ENCODE results near the gene ZFYVE28. TPM values are rescaled to one million over a fixed set of nuclear protein-coding genes. Genes with fewer than 3 reads are reported as not detected.

The ZFYVE28 gene
- total RNA-seq, 4 donors from 2014 or later = 44.8 to 110 (median 69.6) TPM

DNA sequence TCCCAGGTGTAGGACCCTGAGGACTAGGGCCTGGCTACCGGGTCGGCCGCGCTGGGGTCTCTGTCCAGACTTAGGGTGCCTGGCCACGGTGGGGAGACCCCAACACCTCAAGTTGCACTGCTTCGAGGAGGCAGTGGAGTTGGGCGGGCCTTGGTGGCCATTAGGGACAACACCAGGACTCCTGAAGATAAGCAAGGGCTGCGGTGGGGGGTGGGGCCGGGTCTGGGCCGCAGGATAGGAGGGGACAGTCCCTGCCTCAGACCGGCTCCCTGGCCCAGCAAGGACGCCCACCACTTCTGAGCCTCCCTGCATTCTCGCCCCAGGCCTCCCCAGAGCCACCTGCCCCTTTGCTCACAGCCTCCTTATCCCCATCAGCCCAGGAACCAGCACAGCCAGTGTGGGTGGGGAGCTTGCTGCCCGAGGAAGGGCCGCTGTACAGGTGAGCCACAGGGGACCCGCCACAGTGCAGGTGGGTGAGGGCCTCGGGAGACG, 151.1 kb downstream of the ZFYVE28 start:
- WGBS, 2 donors (ENCODE audit: low coverage in 1 of 2) = 76% methylated on average over 17 of the region's 18 CpGs; no CpG with 5 or more reads in 1 of the 2 donors
- no peaks in the 10 kb centered on the region for H3K27me3 ChIP-seq
- in situ Hi-C loops (cut with MboI; ENCODE audit: low pct_ligation_motif_present in 1 of 4, low pct_unique_long_range_greater_than_20kb in 1 of 4, low sequenced_read_pairs in 3 of 4) = no loop called here
- DNase-seq = no peak
- H3K9me3 ChIP-seq = no peaks in the 10 kb centered on the region
- no peak overlapping the region for H3K27ac ChIP-seq
- no peaks in the 10 kb centered on the region for H3K36me3 ChIP-seq
- TF ChIP-seq POLR2AphosphoS5 (IDR thresholded peaks at IDR 0.05) (no peak), EP300 (IDR thresholded peaks at IDR 0.05; ENCODE audit: low read depth) (no peak), POLR2A (IDR thresholded peaks at IDR 0.05) (no peak)
- TF ChIP-seq, protein P1, sequence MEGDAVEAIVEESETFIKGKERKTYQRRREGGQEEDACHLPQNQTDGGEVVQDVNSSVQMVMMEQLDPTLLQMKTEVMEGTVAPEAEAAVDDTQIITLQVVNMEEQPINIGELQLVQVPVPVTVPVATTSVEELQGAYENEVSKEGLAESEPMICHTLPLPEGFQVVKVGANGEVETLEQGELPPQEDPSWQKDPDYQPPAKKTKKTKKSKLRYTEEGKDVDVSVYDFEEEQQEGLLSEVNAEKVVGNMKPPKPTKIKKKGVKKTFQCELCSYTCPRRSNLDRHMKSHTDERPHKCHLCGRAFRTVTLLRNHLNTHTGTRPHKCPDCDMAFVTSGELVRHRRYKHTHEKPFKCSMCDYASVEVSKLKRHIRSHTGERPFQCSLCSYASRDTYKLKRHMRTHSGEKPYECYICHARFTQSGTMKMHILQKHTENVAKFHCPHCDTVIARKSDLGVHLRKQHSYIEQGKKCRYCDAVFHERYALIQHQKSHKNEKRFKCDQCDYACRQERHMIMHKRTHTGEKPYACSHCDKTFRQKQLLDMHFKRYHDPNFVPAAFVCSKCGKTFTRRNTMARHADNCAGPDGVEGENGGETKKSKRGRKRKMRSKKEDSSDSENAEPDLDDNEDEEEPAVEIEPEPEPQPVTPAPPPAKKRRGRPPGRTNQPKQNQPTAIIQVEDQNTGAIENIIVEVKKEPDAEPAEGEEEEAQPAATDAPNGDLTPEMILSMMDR (IDR thresholded peaks at IDR 0.05) = no peak
- H3K4me1 ChIP-seq = peaks cover 11 to 30% (median 16%) of the 10 kb centered on the region in 4 donors
- intact Hi-C loops (cut with DNase I; ENCODE audit: low total_unique reads) = no loop called here
- H3K4me3 ChIP-seq = no peak overlapping the region

DNA sequence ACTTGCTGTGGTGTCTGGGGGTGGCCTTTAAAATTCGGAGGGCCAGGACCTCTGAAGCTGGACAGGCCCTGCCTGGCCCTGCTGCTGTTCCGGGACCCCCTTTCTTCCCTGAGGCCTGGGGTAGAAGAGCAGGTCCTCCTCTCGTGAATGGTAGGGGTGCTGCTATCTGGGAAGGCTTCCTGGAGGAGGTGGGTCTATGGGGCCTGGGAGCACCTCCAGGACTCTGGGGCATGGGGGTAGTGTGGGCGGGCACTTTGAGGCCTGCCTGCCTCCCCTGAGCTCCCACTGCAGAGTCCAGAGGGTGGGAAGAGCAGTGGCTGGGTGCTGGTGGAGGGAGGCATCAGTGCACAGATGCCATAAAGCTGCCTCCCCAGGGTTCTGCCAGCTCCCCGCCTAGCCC, 151.6 kb downstream of the ZFYVE28 start:
- Histone ChIP-seq H3K27me3 (no peaks in the 10 kb centered on the region), H3K9me3 (no peaks in the 10 kb centered on the region), H3K4me1 (peaks cover 11 to 30% (median 16%) of the 10 kb centered on the region in 4 donors), H3K27ac (peak overlapping the region in 2 of 4 donors; percentile 65 to 72), H3K36me3 (no peaks in the 10 kb centered on the region), H3K4me3 (no peak overlapping the region)
- DNase-seq = no peak
- in situ Hi-C loops (cut with MboI; ENCODE audit: low pct_ligation_motif_present in 1 of 4, low pct_unique_long_range_greater_than_20kb in 1 of 4, low sequenced_read_pairs in 3 of 4) (no loop called here), intact Hi-C loops (cut with DNase I; ENCODE audit: low total_unique reads) (no loop called here)
- 67 to 90% methylated on average over 1 to 4 of the region's 5 CpGs for WGBS, 2 donors (ENCODE audit: low coverage in 1 of 2)
- TF ChIP-seq, protein P1 (IDR thresholded peaks at IDR 0.05) = no peak
- TF ChIP-seq POLR2A (IDR thresholded peaks at IDR 0.05) = no peak

DNA sequence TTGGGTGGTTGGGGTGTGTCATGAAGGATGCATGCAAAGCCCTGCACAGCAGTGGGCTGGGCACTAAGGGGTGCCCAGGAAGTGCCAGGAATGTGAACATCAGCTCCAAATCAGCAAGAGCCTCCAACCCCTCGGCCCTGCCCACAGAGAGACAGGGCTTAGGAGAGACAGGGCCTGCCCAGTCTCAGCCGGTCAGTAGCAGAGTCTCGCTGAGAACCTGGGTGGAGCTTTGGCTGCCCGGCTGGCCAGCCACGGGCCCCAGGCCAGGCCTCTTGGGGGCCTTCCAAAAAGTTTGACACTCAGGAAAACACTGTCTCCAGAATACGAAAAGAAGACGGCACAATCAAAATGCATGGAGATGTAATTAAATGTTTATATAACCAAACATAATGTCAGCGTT, 152.3 kb downstream of the ZFYVE28 start:
- no peaks in the 10 kb centered on the region for H3K36me3 ChIP-seq
- H3K27me3 ChIP-seq = no peaks in the 10 kb centered on the region
- DNase-seq = no peak
- H3K9me3 ChIP-seq = no peaks in the 10 kb centered on the region
- intact Hi-C loops (cut with DNase I; ENCODE audit: low total_unique reads) (no loop called here), in situ Hi-C loops (cut with MboI; ENCODE audit: low pct_ligation_motif_present in 1 of 4, low pct_unique_long_range_greater_than_20kb in 1 of 4, low sequenced_read_pairs in 3 of 4) (no loop called here)
- peaks cover 11 to 30% (median 16%) of the 10 kb centered on the region in 4 donors for H3K4me1 ChIP-seq
- H3K4me3 ChIP-seq = no peak overlapping the region
- WGBS, 2 donors (ENCODE audit: low coverage in 1 of 2) = 43 to 67% methylated on average over 3 to 8 of the region's 8 CpGs
- TF ChIP-seq POLR2A (IDR thresholded peaks at IDR 0.05) = no peak
- TF ChIP-seq EP300 (IDR thresholded peaks at IDR 0.05; ENCODE audit: low read depth) = no peak
- TF ChIP-seq, protein P1 (IDR thresholded peaks at IDR 0.05) = no peak
- TF ChIP-seq POLR2AphosphoS5 (IDR thresholded peaks at IDR 0.05) = no peak
- H3K27ac ChIP-seq = peak overlapping the region in 3 of 4 donors; percentile 54 to 72 (median 65)

DNA sequence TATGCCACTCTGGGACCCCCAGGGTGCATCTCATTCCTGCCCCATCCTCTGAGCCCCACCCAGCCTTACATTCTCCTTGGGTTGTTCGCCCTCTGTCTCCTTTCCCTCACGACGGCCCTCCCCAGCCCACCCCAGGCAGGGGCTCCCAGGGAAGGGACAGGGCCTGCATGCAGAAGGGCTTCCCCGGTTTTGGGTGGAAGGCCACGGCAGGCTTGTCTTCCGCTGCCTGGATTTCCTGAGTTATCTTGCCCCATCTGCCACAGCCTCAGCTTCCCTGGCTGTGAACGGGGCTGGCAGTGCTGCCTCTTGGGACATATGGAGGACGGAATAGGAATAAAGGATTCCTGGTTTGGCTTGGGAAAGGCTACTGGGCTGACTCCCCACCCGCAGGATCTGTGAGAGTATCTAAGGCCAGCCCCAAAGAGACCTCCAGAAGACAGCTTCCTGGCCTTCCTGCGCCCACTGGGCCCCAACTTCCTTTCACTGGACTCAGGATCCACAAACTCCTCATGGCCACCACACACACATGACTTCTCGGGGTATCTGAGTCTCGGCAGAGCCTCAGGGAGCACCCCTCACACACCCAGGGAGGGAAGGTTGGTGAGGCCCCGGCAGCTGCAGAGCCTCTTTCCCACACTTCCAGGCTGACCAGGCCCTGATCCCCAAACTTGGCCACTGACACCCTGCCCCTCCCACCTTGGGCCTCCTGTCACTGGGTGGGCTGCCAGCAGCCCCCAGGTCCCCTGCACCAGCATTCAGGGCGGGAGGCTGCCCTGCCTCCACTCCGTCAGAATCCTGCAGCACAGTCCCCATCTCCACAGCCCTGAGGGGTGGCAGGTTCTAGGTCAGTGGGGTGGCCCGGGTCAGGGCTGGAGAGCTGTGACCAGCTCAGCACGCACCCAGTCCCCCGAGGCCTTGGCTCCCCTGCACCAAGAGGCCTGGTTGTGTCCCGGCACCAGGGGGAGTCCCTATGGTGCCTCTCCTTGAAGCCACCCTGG, 153.0 kb downstream of the ZFYVE28 start:
- Histone ChIP-seq H3K36me3 (no peaks in the 10 kb centered on the region), H3K9me3 (no peaks in the 10 kb centered on the region), H3K27ac (peak overlapping the region in 3 of 4 donors; percentile 54 to 72 (median 65)), H3K4me3 (no peak overlapping the region), H3K27me3 (no peaks in the 10 kb centered on the region), H3K4me1 (peaks cover 14 to 37% (median 22%) of the 10 kb centered on the region in 4 donors)
- no peak for TF ChIP-seq EP300 (IDR thresholded peaks at IDR 0.05; ENCODE audit: low read depth)
- TF ChIP-seq POLR2A (IDR thresholded peaks at IDR 0.05) = no peak
- TF ChIP-seq, protein P1 (IDR thresholded peaks at IDR 0.05) = no peak
- TF ChIP-seq POLR2AphosphoS5 (IDR thresholded peaks at IDR 0.05) = no peak
- 92% methylated on average over 15 of the region's 19 CpGs; no CpG with 5 or more reads in 1 of the 2 donors for WGBS, 2 donors (ENCODE audit: low coverage in 1 of 2)
- no peak for DNase-seq
- in situ Hi-C loops (cut with MboI; ENCODE audit: low pct_ligation_motif_present in 1 of 4, low pct_unique_long_range_greater_than_20kb in 1 of 4, low sequenced_read_pairs in 3 of 4) = no loop called here
- intact Hi-C loops (cut with DNase I; ENCODE audit: low total_unique reads) = no loop called here
